GM19043 (cell line): ENCODE measurements around the gene PMM2.
"Not testable (repeated sequence)": the region's sequence is repeated elsewhere in the genome, so short reads cannot be mapped to it uniquely, and the experiment has no call there.

ENCODE experiments used
- ATAC-seq: cut with Tn5 transposase; IDR thresholded peaks from one replicate; pipeline ENCODE4 v1.9.1; 2021; ENCODE audit warnings: low read depth; ENCODE audit not compliant: unreplicated experiment

PMM2 gene

GRCh38 chr16:8865145-8865882, 67.7 kb downstream of the PMM2 start:
- ATAC-seq, result no peak

DNA sequence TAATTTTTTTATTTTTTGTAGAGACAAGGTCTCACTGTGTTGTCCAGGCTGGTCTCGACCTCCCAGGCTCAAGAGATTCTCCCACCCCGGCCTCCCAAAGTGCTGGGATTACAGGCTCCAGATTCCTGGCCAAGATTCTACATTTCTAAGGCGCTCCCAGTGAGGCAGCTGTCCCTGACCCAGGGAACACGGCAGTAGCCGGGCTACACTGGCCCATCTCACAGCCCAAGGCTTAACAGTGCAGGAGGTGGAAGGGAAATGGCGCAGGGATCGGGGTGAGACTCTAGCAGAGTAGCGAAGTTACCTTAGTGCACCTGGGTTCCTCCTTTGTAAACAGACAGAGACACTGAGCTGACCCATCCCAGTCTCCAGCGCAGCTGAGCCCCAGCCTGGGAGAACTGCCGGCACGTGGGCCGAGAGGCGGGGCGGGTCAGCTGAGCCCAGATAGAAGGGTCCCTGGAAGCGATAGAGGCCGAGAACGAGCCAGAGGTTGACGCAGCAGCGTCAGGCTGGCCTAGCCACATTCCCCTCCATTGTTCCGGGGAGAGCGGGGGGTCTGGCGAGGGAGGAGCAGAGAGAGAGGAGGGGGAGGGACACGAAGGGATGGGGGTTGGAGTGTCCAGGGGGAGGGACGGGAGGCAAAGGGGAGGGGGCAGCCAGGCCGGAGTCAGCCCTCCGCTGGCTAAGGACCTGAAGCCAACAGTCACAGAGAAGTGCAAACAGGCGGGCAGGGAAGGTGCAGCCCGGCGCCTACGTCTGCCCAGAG, 68.7 kb downstream of the PMM2 start:
- no peak for ATAC-seq

- no peak for ATAC-seq
These were observed 69.2 kb downstream of the PMM2 start for GRCh38 chr16:8866884-8867215.

DNA sequence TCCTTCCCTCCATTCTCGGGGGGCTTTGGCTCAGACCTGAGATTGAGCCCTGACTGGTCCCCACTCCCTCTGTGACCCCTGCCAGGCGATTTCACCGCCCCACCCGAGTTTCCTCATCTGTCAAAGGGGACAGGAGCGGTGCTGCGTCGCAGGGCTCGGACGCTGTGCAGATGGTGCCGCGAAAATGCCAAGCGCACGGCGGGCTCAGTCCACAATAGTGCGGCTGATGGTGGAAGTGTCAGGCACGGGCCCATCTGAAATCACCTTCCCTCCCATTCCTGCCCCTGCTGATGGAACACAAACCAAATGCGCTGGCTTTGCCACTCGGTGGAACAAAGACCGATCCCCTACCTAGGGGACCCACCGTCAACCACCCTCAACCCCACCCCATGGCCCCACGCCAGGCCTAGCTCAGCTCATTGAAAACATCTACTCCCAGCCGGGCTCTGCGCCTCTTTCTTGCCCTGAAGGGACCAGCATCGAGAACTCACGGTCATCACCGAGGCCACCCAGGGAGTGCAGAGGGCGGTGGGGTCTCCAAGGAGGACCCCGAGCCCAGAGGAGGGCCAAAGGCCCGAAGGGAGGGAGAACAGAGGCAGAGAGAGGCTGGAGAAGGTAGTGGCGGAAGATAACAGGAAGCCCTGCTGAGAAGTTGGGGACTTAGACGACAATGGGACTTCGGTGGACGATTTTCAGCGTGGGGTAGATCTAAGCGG, 69.7 kb downstream of the PMM2 start:
- ATAC-seq, result no peak

GRCh38 chr16:8867932-8868415, 70.3 kb downstream of the PMM2 start:
- ATAC-seq, result no peak

DNA sequence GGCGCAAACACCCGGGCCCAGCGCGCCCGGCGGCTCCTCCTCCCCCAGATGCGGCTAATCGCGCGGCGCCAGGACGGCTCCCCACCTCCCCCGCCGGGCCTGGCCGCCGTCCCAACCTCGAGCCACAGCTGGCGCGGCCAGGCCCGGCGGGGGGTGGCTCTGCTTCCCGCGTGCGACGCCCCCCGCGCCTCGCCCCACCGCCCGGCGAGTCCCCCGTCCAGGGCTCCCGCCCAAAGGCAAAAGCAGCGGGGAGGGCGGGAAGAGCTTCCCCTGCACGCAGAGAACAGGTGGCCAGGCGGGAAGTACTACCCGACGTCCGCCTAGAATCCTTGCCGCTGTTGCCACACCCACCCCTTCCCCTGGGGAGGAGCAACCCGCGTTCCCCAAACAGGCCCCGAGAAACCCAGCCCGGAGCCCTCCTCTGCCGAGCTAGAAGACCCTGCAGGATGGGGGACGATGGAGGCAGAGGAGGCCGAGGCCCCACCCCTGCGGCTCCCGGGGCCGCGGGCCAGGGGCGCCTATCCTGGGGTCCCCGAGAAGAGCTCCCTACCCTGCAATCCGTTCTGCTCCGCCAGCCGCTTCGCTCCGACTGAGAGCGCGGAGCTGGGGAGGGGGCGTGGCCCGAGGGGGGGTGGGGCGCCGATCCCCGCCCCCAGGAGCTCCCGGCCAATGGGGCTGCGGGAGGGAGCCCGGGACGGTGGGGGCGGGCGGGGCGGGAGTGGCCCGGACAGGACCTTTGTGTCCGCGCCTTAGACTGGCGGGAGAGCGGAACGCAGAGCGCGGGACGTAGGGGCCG, 71.0 kb downstream of the PMM2 start, which contains the start of gene CARHSP1:
Gene CARHSP1 (minus strand): TSS at position 591 of the 796 bp plus-strand sequence. CDS start 9,678 bp downstream, outside the sequence.
- ATAC-seq, result peak; percentile 58

- no peak for ATAC-seq
These were observed 71.8 kb downstream of the PMM2 start for GRCh38 chr16:8869212-8869987.

GRCh38 chr16:8869988-8870241, 72.3 kb downstream of the PMM2 start:
- not testable (repeated sequence) for ATAC-seq

GRCh38 chr16:8872071-8872470, 74.4 kb downstream of the PMM2 start:
- ATAC-seq, result no peak

- ATAC-seq, result no peak
These were observed 75.6 kb downstream of the PMM2 start for GRCh38 chr16:8872967-8873865.

- ATAC-seq, result not testable (repeated sequence)
These were observed 76.2 kb downstream of the PMM2 start for GRCh38 chr16:8873866-8874195.

GRCh38 chr16:8874388-8874787, 76.7 kb downstream of the PMM2 start:
- no peak for ATAC-seq

DNA sequence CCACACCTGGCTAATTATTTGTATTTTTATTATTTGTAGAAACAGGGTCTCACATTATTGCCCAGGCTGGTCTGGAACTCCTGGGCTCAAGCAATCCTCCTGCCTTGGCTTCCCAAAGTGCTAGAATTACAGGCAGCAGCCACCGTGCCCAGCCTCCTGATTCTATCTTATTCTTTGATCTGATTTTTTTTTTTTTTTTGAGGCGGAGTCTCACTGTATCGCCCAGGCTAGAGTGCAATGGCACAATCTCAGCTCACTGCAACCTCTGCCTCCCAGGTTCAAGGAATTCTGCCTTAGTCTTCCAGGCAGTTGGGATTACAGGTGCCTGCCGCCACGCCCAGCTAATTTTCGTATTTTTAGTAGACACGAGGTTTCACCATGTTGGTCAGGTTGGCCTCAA, 77.7 kb downstream of the PMM2 start:
- ATAC-seq, result not testable (repeated sequence)

DNA sequence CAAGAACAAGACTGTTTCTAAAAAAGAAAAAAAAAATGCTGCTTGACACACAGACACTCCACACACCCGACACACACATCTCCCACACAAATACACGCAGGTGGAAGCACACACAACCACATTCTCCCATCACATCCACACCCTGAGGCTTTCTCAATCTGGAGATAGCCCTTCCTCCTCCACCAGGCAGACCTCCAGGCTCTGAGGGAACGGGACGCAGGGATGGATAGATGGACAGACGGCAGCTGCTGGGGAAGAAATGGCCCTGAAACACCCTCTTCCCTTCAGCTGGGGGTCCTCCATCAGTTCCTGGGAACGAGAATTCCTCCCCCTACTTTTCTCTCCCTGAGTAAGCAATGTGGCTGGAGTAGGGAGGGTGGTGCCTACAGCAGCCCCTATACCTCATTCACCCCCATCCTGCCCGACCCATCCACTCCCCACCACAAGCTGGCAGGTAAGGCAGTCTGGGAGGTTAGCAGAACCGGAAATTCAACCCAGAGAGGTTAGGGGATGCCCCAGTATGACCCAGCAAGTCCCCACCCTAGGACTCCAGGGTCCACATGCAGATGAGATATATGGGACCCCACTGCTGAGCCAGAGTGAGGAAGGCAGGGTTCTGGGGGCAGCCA, 80.4 kb downstream of the PMM2 start:
- ATAC-seq, result no peak

- no peak for ATAC-seq
These were observed 80.9 kb downstream of the PMM2 start for GRCh38 chr16:8878523-8878911.

DNA sequence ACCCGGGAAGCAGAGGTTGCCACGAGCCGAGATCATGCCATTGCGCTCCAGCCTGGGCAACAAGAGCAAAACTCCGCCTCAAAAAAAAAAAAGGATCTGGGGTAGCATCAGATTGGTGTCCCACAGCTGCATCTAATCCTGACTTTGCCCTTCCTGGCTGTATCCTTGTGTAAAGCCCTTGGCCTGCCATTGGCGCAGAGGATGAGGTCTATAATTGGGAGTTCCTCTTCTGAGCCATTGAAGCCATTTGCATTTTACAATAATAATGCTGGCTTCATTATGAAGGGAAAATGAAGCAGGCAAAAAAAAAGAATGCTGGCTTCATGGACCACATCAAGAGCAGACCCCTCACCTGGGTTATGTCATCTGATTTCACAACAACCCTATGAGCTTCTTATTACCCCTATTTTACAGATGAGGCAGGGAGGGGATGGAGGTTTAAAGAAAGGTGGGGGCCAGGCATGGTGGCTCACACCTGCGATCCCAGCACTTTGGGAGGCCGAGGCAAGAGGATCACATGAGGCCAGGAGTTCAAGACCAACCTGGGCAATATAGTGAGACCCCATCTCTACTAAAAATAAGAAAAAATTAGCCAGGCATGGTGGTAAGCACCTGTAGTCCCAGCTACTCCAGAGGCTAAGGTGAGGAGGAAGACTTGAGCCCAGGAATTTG, 83.3 kb downstream of the PMM2 start:
- ATAC-seq, result no peak

DNA sequence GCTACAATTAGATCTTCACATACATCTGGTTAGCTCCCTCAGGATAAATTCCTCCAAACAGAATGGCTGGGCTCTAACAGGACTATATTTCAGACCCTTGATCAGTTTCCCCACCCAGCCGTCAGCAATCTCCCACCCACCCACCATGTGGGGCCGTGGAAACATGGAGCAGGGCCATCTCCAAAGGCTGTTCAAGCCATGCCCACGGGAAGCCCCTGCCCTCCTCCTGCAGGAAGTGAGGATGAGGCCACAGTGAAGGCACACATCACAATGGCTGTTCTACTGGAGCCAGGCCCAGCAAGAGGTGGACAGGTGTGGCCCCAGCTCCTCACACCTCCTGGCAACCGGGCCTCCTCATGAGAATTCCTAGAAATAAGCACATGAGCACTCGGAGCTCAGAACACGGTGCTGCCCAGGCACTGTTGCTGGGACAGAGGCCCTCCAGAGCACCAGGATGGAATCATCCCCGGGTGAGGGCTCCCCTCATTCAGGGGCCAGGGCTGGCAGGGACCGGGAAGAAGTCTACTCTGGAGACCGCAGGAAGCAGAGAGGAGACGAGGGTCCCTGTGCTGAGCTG, 84.5 kb downstream of the PMM2 start, which contains the start of gene LITAFD:
Gene LITAFD (plus strand): TSS at position 311 of the 577 bp plus-strand sequence. CDS start 2,005 bp downstream, outside the sequence.
- no peak for ATAC-seq
